Transverse colon (tissue), 4 donors: ENCODE results near the gene DLG2. TPM values are rescaled to one million over a fixed set of nuclear protein-coding genes. Genes with fewer than 3 reads are reported as not detected.

ENCODE experiments used
- DNase-seq: peaks from one replicate; pipeline ENCODE4 v3.0.0-alpha.2; 2019
- H3K27ac ChIP-seq, 4 donors: fragments of 200-600 bp; sonication (generic); 2 replicates each; pipeline ENCODE4 v1.5.1; 2016 to 2018; ENCODE audit warnings: inconsistent platforms in 4 of 4
- H3K27me3 ChIP-seq: fragments of 200-600 bp; sonication (generic); 2 replicates; pipeline ENCODE4 v1.5.1; 2017; ENCODE audit warnings: inconsistent platforms
- H3K36me3 ChIP-seq, 4 donors: fragments of 200-600 bp; sonication (generic); 2 replicates each; pipeline ENCODE4 v1.5.1; 2017 to 2019; ENCODE audit warnings: inconsistent platforms in 4 of 4
- H3K4me1 ChIP-seq, 4 donors: fragments of 200-600 bp; sonication (generic); 2 replicates each; pipeline ENCODE4 v1.5.1; 2017 to 2020; ENCODE audit warnings: inconsistent platforms in 4 of 4
- H3K4me3 ChIP-seq, 4 donors: fragments of 200-600 bp; sonication (generic); 1 replicate in 1 of 4; 2 replicates in 3 of 4; pipeline versions ENCODE4 v1.5.1 to v1.6.1; 2017 to 2019; ENCODE audit warnings: inconsistent platforms in 4 of 4
- H3K9me3 ChIP-seq, 2 donors: fragments of 200-600 bp; sonication (generic); 2 replicates each; pipeline ENCODE4 v1.5.1; 2017 to 2019; ENCODE audit warnings: inconsistent platforms in 2 of 2
- CTCF ChIP-seq, 5 experiments: fragments of 200-600 bp in 3 of 5; fragments of 450-650 bp in 2 of 5; sonication (generic) in 3 of 5; IDR thresholded peaks; 1 replicate in 2 of 5; 2 replicates in 3 of 5; pipeline ENCODE4 v1.5.1; 2016 to 2017; ENCODE audit warnings: antibody characterized with exemption in 5 of 5, inconsistent platforms in 3 of 5, mild to moderate bottlenecking in 2 of 5, moderate library complexity in 1 of 5
- EP300 ChIP-seq: sonication (generic); formaldehyde crosslinking; IDR thresholded peaks from one replicate; pipeline ENCODE4 v1.6.1; 2017; ENCODE audit warnings: antibody characterized with exemption, low read depth
- POLR2A ChIP-seq: fragments of 450-650 bp; IDR thresholded peaks from one replicate; pipeline ENCODE4 v1.6.1; 2016; ENCODE audit warnings: antibody characterized with exemption, mild to moderate bottlenecking, moderate library complexity
- POLR2AphosphoS5 ChIP-seq, 3 donors: sonication (generic); formaldehyde crosslinking; IDR thresholded peaks; one replicate each; pipeline ENCODE4 v1.6.1; 2016; ENCODE audit warnings: antibody characterized with exemption in 3 of 3
- WGBS, 2 donors: methylation state at CpG; one replicate each; pipeline ENCODE4 v1.1.5; 2018; ENCODE audit warnings: low coverage in 1 of 2; 5-methylcytosine and 5-hydroxymethylcytosine counted together
- in situ Hi-C, 4 donors: fragments of 200-750 bp; cut with MboI; loops; one replicate each; pipeline versions ENCODE4 v1.15.0 to v1.15.1; 2017; ENCODE audit warnings: low sequenced_read_pairs in 3 of 4, low pct_ligation_motif_present in 1 of 4, low pct_unique_long_range_greater_than_20kb in 1 of 4
- intact Hi-C: fragments of 100-400 bp; cut with DNase I; formaldehyde crosslinking; loops from one replicate; pipeline ENCODE4 v1.15.1; 2023; ENCODE audit warnings: low total_unique reads
- total RNA-seq, 4 donors: library from RNA; depleted of rRNA; stranded (reverse); fragments of >200 nt; gene quantifications; one replicate each; pipeline ENCODE4 v1.1.0, GENCODE V29; 2016

DLG2 gene
- total RNA-seq, 4 donors from 2014 or later = 1.9 to 28.3 (median 3.7) TPM

GRCh38 chr11:84536456-84536855 lies 1090.7 kb downstream of the DLG2 start:
- Histone ChIP-seq H3K27ac (no peak overlapping the region), H3K9me3 (no peaks in the 10 kb centered on the region), H3K27me3 (no peaks in the 10 kb centered on the region), H3K4me3 (no peak overlapping the region), H3K36me3 (no peaks in the 10 kb centered on the region), H3K4me1 (no peaks in the 10 kb centered on the region)
- DNase-seq = no peak
- in situ Hi-C loops = loop anchor here in 1 of 4 donors (25.0 kb wide), 1 partner anchor 699 kb away; no protein-coding TSS in a partner anchor
- WGBS, 2 donors = 83 to 90% methylated on average over 3 of the region's 3 CpGs
- TF ChIP-seq POLR2AphosphoS5 (IDR thresholded peaks at IDR 0.05) = no peak
- no peak for TF ChIP-seq CTCF (IDR thresholded peaks at IDR 0.05)
- TF ChIP-seq POLR2A = no peak
- no peak for TF ChIP-seq EP300
- intact Hi-C loops = no loop called here

GRCh38 chr11:84532364-84532763 lies 1094.8 kb downstream of the DLG2 start:
- no peaks in the 10 kb centered on the region for H3K27me3 ChIP-seq
- no peaks in the 10 kb centered on the region for H3K9me3 ChIP-seq
- H3K36me3 ChIP-seq = no peaks in the 10 kb centered on the region
- no peak for DNase-seq
- in situ Hi-C loops (loop anchor here in 1 of 4 donors (25.0 kb wide), 1 partner anchor 695 kb away; no protein-coding TSS in a partner anchor), intact Hi-C loops (loop anchor here (5.0 kb wide), 1 partner anchor 910 kb away; no protein-coding TSS in a partner anchor)
- no peak for TF ChIP-seq POLR2AphosphoS5 (IDR thresholded peaks at IDR 0.05)
- TF ChIP-seq EP300 = no peak
- no peak for TF ChIP-seq POLR2A
- TF ChIP-seq CTCF (IDR thresholded peaks at IDR 0.05) = no peak
- no peak overlapping the region for H3K4me3 ChIP-seq
- 80 to 89% methylated on average over 2 to 4 of the region's 4 CpGs for WGBS, 2 donors
- no peak overlapping the region for H3K27ac ChIP-seq
- H3K4me1 ChIP-seq = no peaks in the 10 kb centered on the region

GRCh38 chr11:84526250-84526649 lies 1100.9 kb downstream of the DLG2 start:
- TF ChIP-seq POLR2AphosphoS5 (IDR thresholded peaks at IDR 0.05) = no peak
- no peak for TF ChIP-seq CTCF (IDR thresholded peaks at IDR 0.05)
- TF ChIP-seq POLR2A = no peak
- no peak for TF ChIP-seq EP300
- Histone ChIP-seq H3K4me3 (no peak overlapping the region), H3K4me1 (no peaks in the 10 kb centered on the region), H3K9me3 (no peaks in the 10 kb centered on the region), H3K27me3 (no peaks in the 10 kb centered on the region), H3K27ac (no peak overlapping the region), H3K36me3 (no peaks in the 10 kb centered on the region)
- in situ Hi-C loops = loop anchor here in 1 of 4 donors (25.0 kb wide), 1 partner anchor 689 kb away; no protein-coding TSS in a partner anchor
- intact Hi-C loops = no loop called here
- DNase-seq = no peak

GRCh38 chr11:84524422-84525051 lies 1102.6 kb downstream of the DLG2 start:
- DNase-seq = no peak
- TF ChIP-seq CTCF (IDR thresholded peaks at IDR 0.05) (peak in 1 of 5 experiments; percentile 16), POLR2AphosphoS5 (IDR thresholded peaks at IDR 0.05) (no peak)
- Histone ChIP-seq H3K4me3 (no peak overlapping the region), H3K36me3 (no peaks in the 10 kb centered on the region), H3K27me3 (no peaks in the 10 kb centered on the region), H3K27ac (no peak overlapping the region), H3K9me3 (no peaks in the 10 kb centered on the region), H3K4me1 (no peaks in the 10 kb centered on the region)
- in situ Hi-C loops (loop anchor here in 1 of 4 donors (25.0 kb wide), 1 partner anchor 687 kb away; no protein-coding TSS in a partner anchor), intact Hi-C loops (no loop called here)
- WGBS, 2 donors = 46 to 59% methylated on average over 3 of the region's 3 CpGs
